WTC11 (cell line): ENCODE measurements around the gene ITGA11.

Experiments
- CBFB ChIP-seq: sonication (generic); formaldehyde crosslinking; IDR thresholded peaks from 2 replicates; pipeline ENCODE4 v1.8.1; 2022; ENCODE audit warnings: mild to moderate bottlenecking, low read depth, missing genetic modification reagents
- E2F1 ChIP-seq: sonication (generic); formaldehyde crosslinking; IDR thresholded peaks from 2 replicates; pipeline ENCODE4 v1.8.0; 2022; ENCODE audit warnings: mild to moderate bottlenecking, missing genetic modification reagents
- FOXJ3 ChIP-seq: sonication (generic); formaldehyde crosslinking; IDR thresholded peaks from 2 replicates; pipeline ENCODE4 v1.9.0; 2021; ENCODE audit warnings: missing genetic modification reagents, mild to moderate bottlenecking, borderline replicate concordance
- FOXP1 ChIP-seq: sonication (generic); formaldehyde crosslinking; IDR thresholded peaks from 2 replicates; pipeline ENCODE4 v1.8.0; 2022; ENCODE audit warnings: missing genetic modification reagents, mild to moderate bottlenecking, moderate library complexity, borderline replicate concordance
- KAT7 ChIP-seq: sonication (generic); formaldehyde crosslinking; IDR thresholded peaks from 2 replicates; pipeline ENCODE4 v1.8.1; 2023; ENCODE audit warnings: missing genetic modification reagents, mild to moderate bottlenecking, borderline replicate concordance
- MXD4 ChIP-seq: fragments of 250-450 bp; sonication (Bioruptor Pico); IDR thresholded peaks from 2 replicates; pipeline ENCODE4 v1.8.0; 2021; ENCODE audit warnings: mild to moderate bottlenecking, moderate library complexity, borderline replicate concordance
- MYBL2 ChIP-seq: sonication (generic); formaldehyde crosslinking; IDR thresholded peaks from 2 replicates; pipeline ENCODE4 v1.8.1; 2023; ENCODE audit warnings: mild to moderate bottlenecking, moderate library complexity, missing genetic modification reagents
- TEAD4 ChIP-seq: sonication (generic); formaldehyde crosslinking; IDR thresholded peaks from 2 replicates; pipeline ENCODE4 v1.8.0; 2022; ENCODE audit warnings: mild to moderate bottlenecking, missing genetic modification reagents
- TP53 ChIP-seq: sonication (generic); formaldehyde crosslinking; IDR thresholded peaks from 2 replicates; pipeline ENCODE4 v1.8.1; 2023; ENCODE audit warnings: mild to moderate bottlenecking, missing genetic modification reagents
- ZNF121 ChIP-seq: sonication (generic); formaldehyde crosslinking; IDR thresholded peaks from 2 replicates; pipeline ENCODE4 v1.8.0; 2023; ENCODE audit warnings: missing genetic modification reagents
- TF ChIP-seq, protein P1 (sequence below): fragments of 200-600 bp; IDR thresholded peaks from 2 replicates; pipeline ENCODE4 v1.8.0; 2022; ENCODE audit warnings: antibody characterized with exemption
- TF ChIP-seq, protein P2 (sequence below): sonication (generic); formaldehyde crosslinking; IDR thresholded peaks from 2 replicates; pipeline ENCODE4 v1.8.0; 2022; ENCODE audit warnings: mild to moderate bottlenecking, missing genetic modification reagents
- TF ChIP-seq, protein P3 (sequence below): fragments of 250-450 bp; sonication (Bioruptor Pico); IDR thresholded peaks from 2 replicates; pipeline ENCODE4 v1.9.0; 2021; ENCODE audit warnings: mild to moderate bottlenecking

DNA sequence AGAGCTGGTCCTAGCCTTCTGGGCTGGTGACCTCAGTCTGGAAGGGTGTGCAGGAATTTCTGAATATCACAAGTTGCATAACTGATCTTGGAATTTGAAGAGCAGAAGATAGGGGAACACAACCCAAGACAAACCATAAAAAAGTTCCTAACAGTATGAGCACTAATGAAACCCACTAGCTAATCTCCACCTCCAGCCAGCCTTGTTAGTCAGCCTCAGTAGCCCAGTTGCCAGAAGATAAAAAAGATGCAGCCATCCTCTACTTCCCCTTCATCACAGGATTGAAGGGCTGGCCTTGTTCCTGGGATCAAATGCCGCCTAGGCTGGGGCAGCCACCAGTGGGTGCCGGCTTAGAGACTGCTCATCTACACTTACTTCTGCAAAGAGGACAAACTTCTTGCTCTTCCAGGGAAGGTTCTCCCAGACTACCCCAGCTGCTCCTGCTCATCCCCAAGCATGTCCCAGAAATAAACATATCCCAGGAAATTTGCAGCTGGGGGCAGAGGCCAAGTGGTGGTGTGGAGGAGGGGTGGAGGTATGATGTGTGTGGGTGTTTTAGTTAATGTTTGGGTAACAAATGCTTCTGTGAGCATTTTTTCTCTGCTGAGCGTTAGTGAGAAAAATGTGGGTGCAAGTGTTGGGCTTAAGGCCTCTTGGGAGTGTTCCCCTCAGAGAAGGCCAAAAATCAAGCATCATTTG is 9.2 kb upstream of the ITGA11 start:
- TF ChIP-seq, protein P1, sequence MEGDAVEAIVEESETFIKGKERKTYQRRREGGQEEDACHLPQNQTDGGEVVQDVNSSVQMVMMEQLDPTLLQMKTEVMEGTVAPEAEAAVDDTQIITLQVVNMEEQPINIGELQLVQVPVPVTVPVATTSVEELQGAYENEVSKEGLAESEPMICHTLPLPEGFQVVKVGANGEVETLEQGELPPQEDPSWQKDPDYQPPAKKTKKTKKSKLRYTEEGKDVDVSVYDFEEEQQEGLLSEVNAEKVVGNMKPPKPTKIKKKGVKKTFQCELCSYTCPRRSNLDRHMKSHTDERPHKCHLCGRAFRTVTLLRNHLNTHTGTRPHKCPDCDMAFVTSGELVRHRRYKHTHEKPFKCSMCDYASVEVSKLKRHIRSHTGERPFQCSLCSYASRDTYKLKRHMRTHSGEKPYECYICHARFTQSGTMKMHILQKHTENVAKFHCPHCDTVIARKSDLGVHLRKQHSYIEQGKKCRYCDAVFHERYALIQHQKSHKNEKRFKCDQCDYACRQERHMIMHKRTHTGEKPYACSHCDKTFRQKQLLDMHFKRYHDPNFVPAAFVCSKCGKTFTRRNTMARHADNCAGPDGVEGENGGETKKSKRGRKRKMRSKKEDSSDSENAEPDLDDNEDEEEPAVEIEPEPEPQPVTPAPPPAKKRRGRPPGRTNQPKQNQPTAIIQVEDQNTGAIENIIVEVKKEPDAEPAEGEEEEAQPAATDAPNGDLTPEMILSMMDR, result no peak
- no peak for TF ChIP-seq TEAD4 (CRISPR knock-in tag)
- TF ChIP-seq ZNF121 (CRISPR knock-in tag), result no peak
- TF ChIP-seq, protein P2, sequence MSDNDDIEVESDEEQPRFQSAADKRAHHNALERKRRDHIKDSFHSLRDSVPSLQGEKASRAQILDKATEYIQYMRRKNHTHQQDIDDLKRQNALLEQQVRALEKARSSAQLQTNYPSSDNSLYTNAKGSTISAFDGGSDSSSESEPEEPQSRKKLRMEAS (CRISPR knock-in tag), result no peak
- TF ChIP-seq FOXJ3 (CRISPR knock-in tag), result no peak
- no peak for TF ChIP-seq MYBL2 (CRISPR knock-in tag)
- no peak for TF ChIP-seq KAT7 (CRISPR knock-in tag)
- TF ChIP-seq, protein P3, sequence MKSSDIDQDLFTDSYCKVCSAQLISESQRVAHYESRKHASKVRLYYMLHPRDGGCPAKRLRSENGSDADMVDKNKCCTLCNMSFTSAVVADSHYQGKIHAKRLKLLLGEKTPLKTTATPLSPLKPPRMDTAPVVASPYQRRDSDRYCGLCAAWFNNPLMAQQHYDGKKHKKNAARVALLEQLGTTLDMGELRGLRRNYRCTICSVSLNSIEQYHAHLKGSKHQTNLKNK (CRISPR knock-in tag), result no peak
- TF ChIP-seq MXD4 (CRISPR knock-in tag), result no peak
- TF ChIP-seq FOXP1 (CRISPR knock-in tag), result no peak
- no peak for TF ChIP-seq E2F1 (CRISPR knock-in tag)
- no peak for TF ChIP-seq TP53
- no peak for TF ChIP-seq CBFB
